HepG2 (cell line): Measurements from ENCODE around the gene ESYT1. TPM values are rescaled to one million over a fixed set of nuclear protein-coding genes. Genes with fewer than 3 reads are reported as not detected.
A peak's percentile ranks its signal among the peaks of the same experiment; 100 is the strongest.

ENCODE experiments used
- ATAD3A ChIP-seq: sonication (generic); formaldehyde crosslinking; IDR thresholded peaks from 2 replicates; pipeline ENCODE4 v1.4.0; 2020; ENCODE audit warnings: missing genetic modification reagents
- BATF2 ChIP-seq: sonication (generic); formaldehyde crosslinking; IDR thresholded peaks from 2 replicates; pipeline ENCODE4 v1.8.0; 2022; ENCODE audit warnings: mild to moderate bottlenecking, missing genetic modification reagents, moderate library complexity
- CC2D1A ChIP-seq: sonication (generic); formaldehyde crosslinking; IDR thresholded peaks from 2 replicates; pipeline ENCODE4 v1.8.1; 2023; ENCODE audit warnings: mild to moderate bottlenecking, missing genetic modification reagents
- CENPBD1 ChIP-seq: sonication (generic); formaldehyde crosslinking; IDR thresholded peaks from 2 replicates; pipeline ENCODE4 v1.8.0; 2022; ENCODE audit warnings: missing genetic modification reagents, low read depth, mild to moderate bottlenecking, borderline replicate concordance
- DMAP1 ChIP-seq: IDR thresholded peaks from 2 replicates; pipeline ENCODE4 v1.6.1; 2016
- FOXK2 ChIP-seq: fragments of 450-650 bp; IDR thresholded peaks from 2 replicates; pipeline ENCODE4 v1.6.1; 2016
- GATAD1 ChIP-seq: IDR thresholded peaks from 2 replicates; pipeline ENCODE4 v1.6.1; 2016; ENCODE audit warnings: missing genetic modification reagents, missing compliant biosample characterization
- PRDM4 ChIP-seq: sonication (generic); formaldehyde crosslinking; IDR thresholded peaks from 2 replicates; pipeline ENCODE4 v1.9.0; 2021; ENCODE audit warnings: missing genetic modification reagents, borderline replicate concordance
- TBL1XR1 ChIP-seq: fragments of 150-350 bp; IDR thresholded peaks from 2 replicates; pipeline ENCODE4 v1.6.1; 2014; ENCODE audit warnings: borderline replicate concordance, low read length; ENCODE audit not compliant: partially characterized antibody
- TFDP2 ChIP-seq: sonication (generic); formaldehyde crosslinking; IDR thresholded peaks from 2 replicates; pipeline ENCODE4 v1.4.0; 2020; ENCODE audit warnings: missing genetic modification reagents
- ZMAT3 ChIP-seq: sonication (generic); formaldehyde crosslinking; conservative IDR thresholded peaks from 2 replicates; pipeline ENCODE4 v1.7.0; 2021; ENCODE audit warnings: missing genetic modification reagents
- ZNF318 ChIP-seq: sonication (generic); formaldehyde crosslinking; IDR thresholded peaks from 2 replicates; pipeline ENCODE4 v1.4.0; 2020; ENCODE audit warnings: mild to moderate bottlenecking, missing genetic modification reagents
- ZNF576 ChIP-seq: sonication (generic); formaldehyde crosslinking; IDR thresholded peaks from 2 replicates; pipeline ENCODE4 v1.4.0; 2020; ENCODE audit warnings: mild to moderate bottlenecking, missing genetic modification reagents
- ZNF616 ChIP-seq: sonication (generic); formaldehyde crosslinking; IDR thresholded peaks from 2 replicates; pipeline ENCODE4 v1.5.0; 2020; ENCODE audit warnings: low read depth, mild to moderate bottlenecking, missing genetic modification reagents
- ZNF781 ChIP-seq: sonication (generic); formaldehyde crosslinking; IDR thresholded peaks from 2 replicates; pipeline ENCODE4 v1.5.1; 2020; ENCODE audit warnings: borderline replicate concordance, mild to moderate bottlenecking, missing genetic modification reagents; ENCODE audit errors: not compliant biosample characterization
- polyA plus RNA-seq, 8 experiments: library from polyadenylated mRNA; depleted of rRNA in 3 of 8; stranded (reverse) in 7 of 8; unstranded in 1 of 8; fragments of >200 nt; fragmentation: Illumina TruSeq in 4 of 8; extraction: Trizol in 4 of 8; gene quantifications; 2 replicates each; pipeline versions ENCODE4 v1.2.1 to v1.2.3, GENCODE V29; 2011 to 2016; ENCODE audit warnings: low read depth in 4 of 8, missing spikeins in 1 of 8, mixed read lengths in 1 of 8; ENCODE audit not compliant: insufficient read depth in 1 of 8
- total RNA-seq, 5 experiments: library from RNA; depleted of rRNA; stranded (reverse); fragments of >200 nt; fragmentation: Illumina TruSeq; extraction: Trizol; gene quantifications; 2 replicates each; pipeline ENCODE4 v1.2.3, GENCODE V29; 2016; ENCODE audit warnings: low read depth in 1 of 5

The ESYT1 gene
- total and polyA plus RNA-seq, 2 of the 13 experiments (the other 11 are each of a cell fraction or from before 2014, with no cell fraction given), result 66.9 to 71.0 TPM

GRCh38 chr12:56104109-56104814 lies 23.8 kb upstream of the ESYT1 start, which contains the start of gene PA2G4 (continued):
- TF ChIP-seq GATAD1 (CRISPR knock-in tag), result peak; percentile 90
- peak; percentile 63 for TF ChIP-seq TBL1XR1
- no peak for TF ChIP-seq ATAD3A (CRISPR knock-in tag)
- peak; percentile 34; the same call in 1 of the 2 replicates for TF ChIP-seq FOXK2
- TF ChIP-seq ZNF318 (CRISPR knock-in tag), result no peak
- peak; percentile 94 for TF ChIP-seq TFDP2
- TF ChIP-seq ZNF576 (CRISPR knock-in tag), result no peak; the same call in 1 of the 2 replicates
- TF ChIP-seq ZNF616, result peak; percentile 86; the same call in 1 of the 2 replicates
- no peak for TF ChIP-seq CENPBD1 (CRISPR knock-in tag)
- TF ChIP-seq PRDM4, result 0 out of 2 replicates have a peak, but pooled peaks have one; percentile 16
- peak; percentile 93 for TF ChIP-seq DMAP1 (CRISPR knock-in tag)
- TF ChIP-seq BATF2, result peak; percentile 70; the same call in 1 of the 2 replicates
- peak; percentile 18; the same call in 1 of the 2 replicates for TF ChIP-seq ZMAT3 (CRISPR knock-in tag)
- TF ChIP-seq CC2D1A (CRISPR knock-in tag), result no peak
- peak; percentile 64 for TF ChIP-seq ZNF781
